NCI-H345 treated with DMSO at 0.1 percent for 48 hours (cell line): ENCODE measurements around the gene LRAT.

Source experiments
- DNase-seq: peaks from one replicate; lab custom pipeline; 2025; ENCODE audit not compliant: unreplicated experiment; lab: John Stamatoyannopoulos, UW

The LRAT gene

GRCh38 chr4:154760895-154761294 lies 17.1 kb downstream of the LRAT start:
- DNase-seq = no peak

- DNase-seq = no peak
These were observed 34.5 kb downstream of the LRAT start for GRCh38 chr4:154778264-154778663.

GRCh38 chr4:154779362-154779947 lies 35.7 kb downstream of the LRAT start:
- no peak for DNase-seq

GRCh38 chr4:154781126-154781982 lies 37.6 kb downstream of the LRAT start, which contains the start of gene RBM46:
Gene RBM46 (plus strand): TSS chr4:154781272. CDS start chr4:154796753, 15,481 bp downstream.
- DNase-seq = no peak

GRCh38 chr4:154781983-154782293 lies 38.1 kb downstream of the LRAT start:
- DNase-seq = no peak
